Activated T-cell treated with anti-CD3 and anti-CD28 coated beads, Interleukin-2, amount 50 U/mL, for 1 hour (primary cell): ENCODE data around the gene AHCYL2.
A peak's percentile ranks its signal among the peaks of the same experiment; 100 is the strongest.
"Not testable (repeated sequence)": the region's sequence is repeated elsewhere in the genome, so short reads cannot be mapped to it uniquely, and the experiment has no call there.

Experiments
- DNase-seq: peaks from one replicate; pipeline ENCODE4 v3.0.0-alpha.2; 2020

AHCYL2 gene

DNA sequence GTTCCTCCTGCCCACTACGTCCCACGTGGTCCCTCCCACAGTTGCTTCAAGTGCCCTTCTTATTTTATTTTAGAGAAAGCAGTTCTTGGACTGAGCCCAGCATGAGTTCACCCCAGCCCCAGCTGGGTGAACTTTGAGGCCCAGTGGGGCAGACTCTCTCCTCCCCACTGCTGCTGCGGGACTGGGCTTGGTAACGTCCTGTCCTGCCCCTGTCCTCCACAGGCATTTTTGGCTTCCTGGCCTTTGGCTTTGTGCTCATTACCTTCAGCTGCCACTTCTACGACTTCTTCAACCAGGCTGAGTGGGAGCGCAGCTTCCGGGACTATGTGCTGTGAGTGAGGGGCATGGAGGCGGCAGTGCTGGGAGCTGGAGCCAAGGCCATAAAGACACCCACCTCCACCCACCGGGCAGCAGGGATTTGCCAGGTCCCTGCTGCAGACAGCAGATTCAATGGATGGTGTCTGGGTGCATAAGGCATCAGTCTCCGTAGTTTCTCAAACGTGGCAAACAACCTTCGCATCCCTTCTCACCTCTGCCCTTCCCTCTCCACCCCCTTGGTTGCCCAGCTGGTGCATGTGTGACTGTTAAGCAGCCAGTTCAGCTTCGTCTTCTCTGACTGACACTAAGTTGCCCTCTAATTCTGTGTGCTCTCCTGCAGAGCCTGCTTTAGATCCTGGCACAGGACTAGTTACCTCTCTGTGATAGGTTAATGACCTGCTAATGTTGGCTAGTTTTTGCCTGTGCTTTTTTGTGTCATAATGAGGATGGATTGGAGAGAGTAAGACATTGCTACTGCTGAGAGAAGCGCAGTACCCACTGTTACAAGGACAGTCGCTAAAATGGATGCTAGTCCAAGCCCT, 15.5 kb upstream of the AHCYL2 start:
- no peak for DNase-seq

DNA sequence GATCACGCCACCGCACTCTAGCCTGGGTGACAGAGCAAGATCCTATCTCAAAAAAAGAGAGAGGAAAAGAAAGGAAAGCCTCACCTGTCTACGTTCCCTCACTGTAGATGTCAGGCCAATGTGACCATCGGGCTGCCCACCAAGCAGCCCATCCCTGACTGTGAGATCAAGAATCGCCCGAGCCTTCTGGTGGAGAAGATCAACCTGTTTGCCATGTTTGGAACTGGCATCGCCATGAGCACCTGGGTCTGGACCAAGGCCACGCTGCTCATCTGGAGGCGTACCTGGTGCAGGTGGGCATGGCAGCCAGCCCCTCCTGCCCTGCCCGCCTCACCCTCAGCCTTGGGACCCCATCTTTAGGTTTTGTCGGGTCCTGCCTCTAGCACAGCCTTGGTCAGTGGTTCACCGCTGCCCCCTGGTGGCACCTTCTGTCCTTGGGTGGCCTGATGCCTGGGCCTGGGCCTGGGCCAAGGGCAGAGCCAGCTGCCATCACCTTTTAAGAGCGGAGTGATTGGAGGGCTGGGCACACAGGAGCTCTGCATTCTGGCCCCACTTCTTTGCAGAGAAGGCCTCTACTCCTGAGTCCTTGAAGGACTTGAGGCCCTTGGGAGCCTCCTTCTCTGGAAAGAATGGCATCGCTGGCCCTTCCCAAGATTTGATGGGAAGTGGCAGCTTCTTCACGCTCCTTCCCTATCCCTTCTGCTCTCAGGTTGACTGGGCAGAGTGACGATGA, 14.4 kb upstream of the AHCYL2 start:
- DNase-seq, result peak; percentile 68

DNA sequence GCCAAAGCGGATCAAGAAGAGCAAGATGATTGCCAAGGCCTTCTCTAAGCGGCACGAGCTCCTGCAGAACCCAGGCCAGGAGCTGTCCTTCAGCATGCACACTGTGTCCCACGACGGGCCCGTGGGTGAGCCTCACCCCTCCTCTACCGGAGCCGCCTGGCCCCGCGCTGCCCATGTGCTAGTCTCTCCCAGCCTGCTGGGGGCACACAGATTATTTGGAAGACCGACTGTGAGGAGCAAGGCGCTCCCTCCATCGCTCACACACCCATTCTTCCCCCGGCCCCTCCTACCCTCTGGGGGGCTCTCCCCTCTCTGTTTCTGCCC, 13.9 kb upstream of the AHCYL2 start:
- DNase-seq, result no peak

DNA sequence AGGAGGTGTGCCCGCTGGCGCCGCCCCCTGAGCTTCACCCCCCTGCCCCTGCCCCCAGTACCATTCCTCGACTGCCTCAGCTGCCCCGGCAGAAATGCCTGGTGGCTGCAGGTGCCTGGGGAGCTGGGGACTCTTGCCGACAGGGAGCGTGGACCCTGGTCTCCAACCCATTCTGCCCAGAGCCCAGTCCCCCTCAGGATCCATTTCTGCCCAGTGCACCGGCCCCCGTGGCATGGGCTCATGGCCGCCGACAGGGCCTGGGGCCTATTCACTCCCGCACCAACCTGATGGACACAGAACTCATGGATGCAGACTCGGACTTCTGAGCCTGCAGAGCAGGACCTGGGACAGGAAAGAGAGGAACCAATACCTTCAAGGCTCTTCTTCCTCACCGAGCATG, 12.7 kb upstream of the AHCYL2 start:
- no peak for DNase-seq

DNA sequence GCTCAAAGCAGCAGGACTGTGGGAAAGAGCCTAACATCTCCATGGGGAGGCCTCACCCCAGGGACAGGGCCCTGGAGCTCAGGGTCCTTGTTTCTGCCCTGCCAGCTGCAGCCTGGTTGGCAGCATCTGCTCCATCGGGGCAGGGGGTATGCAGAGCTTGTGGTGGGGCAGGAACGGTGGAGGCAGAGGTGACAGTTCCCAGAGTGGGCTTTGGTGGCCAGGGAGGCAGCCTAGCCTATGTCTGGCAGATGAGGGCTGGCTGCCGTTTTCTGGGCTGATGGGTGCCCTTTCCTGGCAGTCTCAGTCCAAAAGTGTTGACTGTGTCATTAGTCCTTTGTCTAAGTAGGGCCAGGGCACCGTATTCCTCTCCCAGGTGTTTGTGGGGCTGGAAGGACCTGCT, 12.2 kb upstream of the AHCYL2 start:
- DNase-seq, result no peak

DNA sequence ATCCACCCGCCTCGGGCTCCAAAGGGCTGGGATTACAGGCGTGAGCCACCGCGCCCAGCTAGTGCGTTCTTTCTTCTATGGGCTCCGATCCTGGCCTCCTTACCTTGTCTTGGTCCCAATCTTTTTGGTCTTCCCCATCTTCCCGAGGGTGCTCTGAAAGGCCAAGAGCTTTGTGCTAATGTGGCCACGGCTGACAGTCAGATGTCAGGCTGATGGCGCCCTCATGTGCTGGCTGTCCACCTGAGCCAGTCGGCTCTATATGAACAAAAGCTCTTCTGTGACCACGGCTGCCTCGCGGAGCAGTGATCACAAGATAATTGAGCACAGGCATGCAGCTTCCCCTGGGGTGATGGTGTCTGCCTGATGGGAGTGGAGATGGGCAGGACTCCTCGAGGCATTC, 11.0 kb upstream of the AHCYL2 start:
- DNase-seq, result no peak

DNA sequence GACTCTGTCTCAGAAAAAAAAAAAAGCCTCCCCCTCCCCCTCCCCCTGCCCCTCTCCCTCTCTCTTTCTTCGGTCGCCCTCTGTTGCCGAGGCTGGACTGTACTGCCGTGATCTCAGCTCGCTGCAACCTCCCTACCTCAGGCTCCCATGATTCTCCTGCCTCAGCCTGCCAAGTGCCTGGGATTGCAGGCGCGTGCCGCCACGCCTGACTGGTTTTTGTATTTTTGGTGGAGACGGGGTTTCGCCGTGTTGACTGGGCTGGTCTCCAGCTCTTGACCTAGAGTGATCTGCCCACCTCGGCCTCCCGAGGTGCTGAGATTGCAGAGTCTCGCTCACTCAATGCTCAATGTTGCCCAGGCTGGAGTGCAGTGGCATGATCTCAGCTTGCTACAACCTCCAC, 9.1 kb upstream of the AHCYL2 start:
- DNase-seq, result not testable (repeated sequence)

DNA sequence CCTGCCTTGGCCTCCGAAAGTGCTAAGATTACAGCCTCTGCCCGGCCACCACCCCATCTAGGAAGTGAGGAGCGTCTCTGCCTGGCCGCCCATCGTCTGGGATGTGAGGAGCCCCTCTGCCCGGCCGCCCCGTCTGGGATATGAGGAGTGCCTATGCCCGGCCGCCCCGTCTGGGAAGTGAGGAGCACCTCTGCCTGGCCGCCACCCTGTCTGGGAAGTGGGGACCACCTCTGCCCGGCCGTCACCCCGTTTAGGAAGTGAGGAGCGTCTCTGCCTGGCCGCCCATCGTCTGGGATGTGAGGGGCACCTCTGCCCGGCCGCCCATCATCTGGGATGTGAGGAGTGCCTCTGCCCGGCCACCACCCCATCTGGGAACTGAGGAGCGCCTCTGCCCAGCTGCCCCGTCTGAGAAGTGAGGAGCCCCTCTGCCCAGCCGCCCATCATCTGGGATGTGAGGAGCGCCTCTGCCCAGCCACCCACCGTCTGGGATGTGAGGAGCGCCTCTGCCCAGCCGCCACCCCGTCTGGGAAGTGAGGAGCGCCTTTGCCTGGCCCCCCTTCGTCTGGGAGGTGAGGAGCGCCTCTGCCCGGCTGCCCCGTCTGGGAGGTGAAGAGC, 8.6 kb upstream of the AHCYL2 start:
- not testable (repeated sequence) for DNase-seq

DNA sequence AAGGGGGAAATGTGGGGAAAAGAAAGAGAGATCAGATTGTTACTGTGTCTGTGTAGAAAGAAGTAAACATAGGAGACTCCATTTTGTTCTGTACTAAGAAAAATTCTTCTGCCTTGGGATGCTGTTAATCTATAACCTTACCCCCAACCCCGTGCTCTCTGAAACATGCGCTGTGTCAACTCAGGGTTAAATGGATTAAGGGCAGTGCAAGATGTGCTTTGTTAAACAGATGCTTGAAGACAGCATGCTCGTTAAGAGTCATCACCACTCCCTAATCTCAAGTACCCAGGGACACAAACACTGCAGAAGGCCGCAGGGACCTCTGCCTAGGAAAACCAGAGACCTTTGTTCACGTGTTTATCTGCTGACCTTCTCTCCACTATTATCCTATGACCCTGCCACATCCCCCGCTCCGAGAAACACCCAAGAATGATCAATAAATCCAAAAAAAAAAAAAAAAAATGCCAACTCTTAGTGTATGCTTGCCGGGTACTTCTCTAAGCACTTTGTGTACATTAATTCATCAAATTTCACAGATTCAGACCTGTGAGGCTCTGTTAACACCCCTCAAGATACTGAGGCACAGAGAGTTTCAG, 7.9 kb upstream of the AHCYL2 start:
- DNase-seq, result not testable (repeated sequence)

DNA sequence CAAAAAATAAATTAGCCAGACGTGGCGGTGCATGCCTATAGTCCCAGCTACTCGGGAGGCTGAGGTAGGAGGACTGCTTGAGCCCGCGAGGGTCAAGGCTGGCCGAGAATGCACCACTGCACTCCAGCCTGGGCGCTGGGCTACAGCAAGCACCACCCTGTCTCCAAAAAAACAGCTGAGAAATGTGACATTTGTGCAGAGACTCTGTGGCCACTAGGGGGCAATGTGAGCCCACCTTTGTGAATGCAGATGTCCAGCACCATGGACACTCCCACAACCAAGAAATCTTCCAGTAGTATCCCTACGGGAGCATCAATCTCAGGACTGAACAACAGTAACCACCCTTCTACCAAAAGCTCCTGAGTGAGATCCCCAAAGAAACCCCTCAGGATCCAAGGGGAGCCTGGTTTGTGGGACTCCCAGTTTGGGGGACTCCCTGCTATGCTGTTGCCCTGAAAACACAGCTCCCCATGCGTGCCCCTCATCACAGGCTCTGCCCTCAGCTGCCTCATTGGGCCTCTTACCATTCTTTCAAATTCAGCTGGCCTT, 6.2 kb upstream of the AHCYL2 start:
- peak; percentile 76 for DNase-seq

DNA sequence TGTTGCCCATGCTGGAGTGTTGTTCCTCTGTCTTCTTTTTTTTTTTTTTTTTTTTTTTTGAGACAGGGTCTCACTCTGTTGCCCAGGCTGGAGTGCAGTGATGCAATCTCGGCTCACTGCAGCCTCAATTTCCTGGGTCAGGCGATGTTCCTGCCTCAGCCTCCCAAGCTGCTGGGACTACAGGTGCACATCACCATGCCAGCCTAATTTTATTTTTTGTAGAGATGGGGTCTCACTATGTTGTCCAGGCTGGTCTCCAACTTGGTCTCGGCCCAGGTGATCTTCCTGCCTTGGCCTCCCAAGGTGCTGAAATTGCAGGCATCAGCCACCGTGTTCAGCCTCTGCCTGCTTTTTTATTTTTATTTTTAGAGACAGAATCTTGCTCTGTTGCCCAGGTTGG, 5.7 kb upstream of the AHCYL2 start:
- DNase-seq, result not testable (repeated sequence)

DNA sequence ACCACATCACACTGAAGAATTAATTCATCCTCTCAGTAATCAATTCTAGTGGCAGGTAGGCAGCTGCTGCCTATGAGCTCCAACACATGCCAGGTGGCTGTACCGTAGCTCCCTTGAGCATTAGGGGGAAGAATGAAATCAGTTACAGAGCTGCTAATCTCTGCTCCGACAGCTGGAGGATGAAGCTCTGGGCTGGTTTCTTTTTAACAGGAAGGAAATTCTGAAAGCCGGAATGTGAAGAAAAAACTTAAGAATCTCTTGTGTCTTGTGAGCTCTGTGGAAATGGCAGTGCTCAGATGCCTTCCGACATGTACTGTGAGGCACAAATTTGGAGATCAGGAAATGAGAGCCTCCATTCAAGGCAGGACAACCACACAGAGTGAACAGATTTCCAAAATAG, 2.8 kb upstream of the AHCYL2 start:
- no peak for DNase-seq

DNA sequence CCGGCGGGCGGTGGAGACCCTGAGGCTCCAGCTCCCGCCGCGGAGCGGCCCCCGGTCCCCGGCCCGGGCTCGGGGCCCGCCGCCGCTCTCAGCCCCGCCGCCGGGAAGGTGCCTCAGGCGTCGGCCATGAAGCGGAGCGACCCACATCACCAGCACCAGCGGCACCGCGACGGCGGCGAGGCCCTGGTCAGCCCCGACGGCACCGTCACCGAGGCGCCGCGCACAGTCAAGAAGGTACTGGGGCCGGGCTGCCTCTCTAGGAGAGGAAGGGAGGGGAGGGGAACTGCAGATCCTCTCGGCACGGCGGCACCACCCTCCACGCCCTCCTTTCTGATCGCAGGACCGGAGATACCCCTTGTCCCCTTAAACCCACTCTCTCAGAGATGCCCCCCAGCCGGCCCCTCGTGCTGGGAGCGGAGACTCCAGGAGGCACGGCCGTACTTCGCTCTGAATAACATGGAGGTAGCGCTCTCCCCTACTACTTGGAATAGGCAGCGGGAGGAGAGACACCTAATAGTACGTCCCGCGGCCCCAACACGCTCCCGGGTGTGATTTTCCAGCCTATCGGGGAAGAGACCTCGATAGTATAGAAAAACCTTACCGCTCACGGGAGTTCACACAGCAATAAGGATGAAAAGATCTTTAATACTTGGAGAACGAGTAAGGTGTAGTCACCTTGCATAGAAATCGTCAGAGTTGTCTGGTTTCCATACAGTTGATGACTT, 538 bp downstream of the AHCYL2 start:
- no peak for DNase-seq

DNA sequence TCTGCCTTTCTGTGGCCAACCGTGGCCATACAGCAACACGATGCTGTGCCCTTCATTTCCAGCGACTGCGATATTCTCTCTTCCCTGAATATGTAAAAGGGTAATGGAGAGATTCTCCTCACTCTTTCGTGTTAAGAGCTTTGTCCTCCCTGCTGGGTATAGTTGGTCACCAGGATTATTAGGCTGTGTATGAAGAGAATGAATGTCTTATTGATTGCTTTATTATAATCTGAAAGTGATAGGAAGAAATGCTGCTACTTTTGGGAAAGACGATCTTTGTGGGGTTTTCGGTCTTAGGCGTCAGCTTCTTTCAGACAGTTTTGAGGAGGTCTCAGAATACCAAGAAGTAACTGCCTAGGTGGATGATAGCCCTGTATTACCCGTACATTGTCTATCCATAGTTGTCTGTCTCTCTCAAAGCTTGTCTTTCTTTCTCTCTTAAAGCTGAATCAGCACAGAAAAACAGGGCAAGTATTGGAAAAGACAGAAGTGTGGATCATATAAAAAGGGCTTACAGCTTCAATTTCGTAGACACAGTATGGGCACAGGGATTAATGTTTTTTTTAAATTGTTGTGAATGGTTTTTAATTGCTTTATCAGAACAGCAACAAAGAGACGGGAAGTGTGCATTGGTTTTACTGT, 1.2 kb downstream of the AHCYL2 start:
- DNase-seq, result no peak

DNA sequence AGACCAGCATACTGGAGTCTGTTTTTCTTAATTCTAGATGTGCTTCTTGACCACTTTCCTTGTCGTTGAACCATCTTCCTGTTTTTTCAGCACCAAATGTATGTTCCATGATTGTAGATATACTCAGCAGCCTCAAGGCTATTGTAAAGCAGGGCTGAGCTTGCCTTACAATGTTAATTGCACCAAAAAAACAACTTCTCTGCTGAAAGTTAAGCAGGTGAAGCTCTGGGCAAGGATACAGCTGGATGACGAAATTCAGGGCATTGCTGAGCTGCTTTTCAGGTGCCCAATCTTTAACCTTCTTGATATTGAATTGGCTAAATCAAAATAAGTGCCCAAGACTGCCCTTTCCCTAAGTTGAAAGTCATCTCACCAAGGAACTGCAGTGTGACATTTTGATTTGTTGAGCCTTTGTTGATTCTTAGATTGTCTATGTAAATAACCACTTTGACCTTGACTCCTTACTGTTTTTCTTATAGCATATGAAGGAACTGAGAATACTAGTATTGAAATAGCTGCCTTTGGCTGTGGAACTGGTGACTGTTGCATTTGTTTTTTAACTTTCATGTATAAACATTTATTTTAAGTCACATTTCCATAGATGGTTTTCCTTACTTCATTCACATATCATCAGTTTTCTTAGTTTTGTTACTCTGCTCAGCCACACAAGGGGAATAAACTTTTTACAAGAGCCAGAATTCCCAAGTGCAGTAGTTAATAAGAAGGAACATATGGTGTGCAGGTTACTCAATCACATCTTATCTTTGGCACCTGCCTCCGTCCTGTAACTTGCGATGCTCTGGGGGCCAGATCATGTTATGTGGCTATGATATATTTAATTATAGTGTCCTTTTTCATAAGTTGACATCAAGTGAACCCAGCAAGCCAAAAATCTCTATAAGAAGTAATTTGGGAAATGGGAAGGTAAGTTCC, 3.1 kb downstream of the AHCYL2 start:
- DNase-seq, result no peak

DNA sequence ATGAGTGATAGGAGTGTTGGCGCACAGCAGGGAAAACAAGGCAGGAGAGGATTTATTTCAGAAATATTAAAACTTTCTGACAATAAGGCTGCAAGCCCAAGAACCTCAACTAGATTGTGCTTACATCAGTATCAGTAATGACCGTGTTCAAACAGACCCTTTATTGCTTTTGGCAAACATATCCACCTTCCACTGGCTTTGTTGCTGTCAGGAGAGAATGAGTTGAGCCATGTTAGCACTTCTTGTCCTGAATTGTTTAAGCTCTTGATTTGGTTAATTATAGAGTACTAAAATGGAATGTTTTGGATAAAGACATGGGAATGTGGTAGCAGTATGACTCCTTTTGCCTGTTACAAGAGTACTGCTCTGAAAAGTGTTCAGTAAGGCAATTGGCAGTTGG, 3.8 kb downstream of the AHCYL2 start:
- DNase-seq, result no peak

DNA sequence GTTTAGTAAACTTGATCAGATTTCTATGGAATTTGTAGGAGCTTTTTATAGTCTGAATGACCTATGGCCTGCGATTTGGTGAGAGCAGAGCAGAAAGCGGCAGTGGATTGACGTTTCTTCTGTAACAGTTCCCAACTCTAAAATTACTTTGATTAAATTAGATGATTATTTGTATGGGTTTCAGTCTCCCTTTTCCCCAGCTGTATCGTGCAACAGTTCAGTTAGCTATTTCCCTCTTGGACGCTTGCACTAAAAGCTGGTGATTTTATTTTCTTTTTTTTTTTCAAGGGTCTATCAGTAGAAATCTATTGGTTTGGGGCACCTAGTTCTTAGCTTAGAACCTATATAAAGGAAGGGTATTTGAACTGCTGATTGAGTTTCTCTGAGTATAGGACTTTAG, 6.8 kb downstream of the AHCYL2 start:
- no peak for DNase-seq

DNA sequence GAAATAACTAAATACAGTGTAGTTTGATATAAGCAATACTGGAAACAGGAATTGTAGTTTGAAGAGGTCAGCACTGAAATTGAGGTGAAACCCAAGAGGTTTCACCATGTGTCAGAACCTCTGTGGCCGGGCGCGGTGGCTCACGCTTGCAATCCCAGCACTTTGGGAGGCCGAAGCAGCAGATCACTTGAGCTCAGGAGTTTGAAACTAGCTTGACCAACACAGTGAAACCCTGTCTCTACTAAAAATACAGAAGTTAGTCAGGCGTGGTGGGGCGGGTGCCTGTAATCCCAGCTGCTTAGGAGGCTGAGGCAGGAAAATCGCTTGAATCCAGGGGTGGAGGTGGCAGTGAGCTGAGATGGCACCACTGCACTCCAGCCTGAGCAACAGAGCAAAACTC, 13.7 kb downstream of the AHCYL2 start:
- DNase-seq, result no peak

DNA sequence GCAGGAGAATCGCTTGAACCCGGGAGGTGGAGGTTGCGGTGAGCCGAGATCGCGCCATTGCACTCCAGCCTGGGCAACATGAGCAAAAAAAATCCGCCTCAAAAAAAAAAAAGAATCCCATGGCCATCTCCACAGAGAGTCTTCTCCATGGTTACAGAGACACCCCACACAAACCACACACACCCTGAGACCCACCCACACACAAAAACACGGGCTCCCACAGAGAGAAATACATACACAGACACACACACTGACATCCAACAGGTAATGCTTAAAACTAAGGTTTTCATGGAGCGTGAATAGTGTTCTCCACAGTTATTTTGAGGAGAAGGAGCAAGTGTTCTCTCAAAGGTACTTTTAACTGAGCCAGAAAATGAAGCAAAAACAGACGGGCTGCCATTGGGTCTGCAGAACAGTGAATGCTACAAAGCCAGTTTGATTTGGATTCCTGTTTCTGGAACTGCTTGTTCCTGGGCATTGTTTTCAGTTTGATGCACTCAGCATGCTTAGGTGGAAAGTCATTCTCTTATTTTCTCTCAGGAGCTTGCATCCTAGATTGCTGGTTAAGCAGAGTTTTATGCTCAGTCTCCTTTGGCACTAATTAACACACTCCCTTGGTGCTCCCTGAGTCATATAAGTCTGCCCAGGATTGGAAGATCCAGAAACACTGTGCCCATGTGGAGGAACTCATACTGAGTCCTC, 15.4 kb downstream of the AHCYL2 start:
- DNase-seq, result no peak

DNA sequence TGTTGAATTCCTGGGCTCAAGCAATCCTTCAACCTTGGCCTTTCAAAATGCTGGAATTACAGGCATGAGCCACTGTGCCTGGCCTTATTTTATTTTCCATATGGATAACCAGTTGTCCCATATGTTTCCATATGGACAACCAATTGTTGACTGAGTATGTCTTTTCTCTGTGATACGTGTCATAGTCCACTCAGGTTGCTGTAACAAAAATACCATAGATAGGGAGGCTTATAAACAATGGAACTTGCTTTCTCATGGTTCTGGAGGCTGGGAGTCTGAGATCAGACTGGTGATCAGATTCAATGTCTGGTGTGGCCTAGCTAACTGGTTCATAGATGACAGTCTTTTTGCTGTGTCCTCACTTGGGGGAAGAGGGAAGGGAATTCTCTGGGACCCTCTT, 19.4 kb downstream of the AHCYL2 start:
- no peak for DNase-seq
